WERI-Rb-1 (cell line): ENCODE data around the gene LRIG1.

Source experiments
- DNase-seq: peaks from one replicate; pipeline ENCODE4 v3.0.0-alpha.2; 2020
- H3K27ac ChIP-seq: fragments of 250-450 bp; sonication (Bioruptor Pico); 2 replicates; pipeline ENCODE4 v1.5.1; 2020; ENCODE audit warnings: mild to moderate bottlenecking, moderate library complexity
- H3K27me3 ChIP-seq: fragments of 250-450 bp; sonication (Bioruptor Pico); 2 replicates; pipeline ENCODE4 v1.5.1; 2021; ENCODE audit warnings: mild to moderate bottlenecking, low read depth, moderate library complexity; ENCODE audit not compliant: insufficient read depth, severe bottlenecking
- H3K36me3 ChIP-seq: fragments of 250-450 bp; sonication (Bioruptor Pico); 2 replicates; pipeline ENCODE4 v1.5.1; 2020; ENCODE audit warnings: mild to moderate bottlenecking, moderate library complexity
- H3K4me3 ChIP-seq: 2 replicates; pipeline ENCODE4 v1.5.1; 2011; ENCODE audit warnings: low read depth, mild to moderate bottlenecking, control low read depth, low read length
- H3K9me3 ChIP-seq: fragments of 250-450 bp; sonication (Bioruptor Pico); 2 replicates; pipeline ENCODE4 v1.5.1; 2021; ENCODE audit warnings: mild to moderate bottlenecking, moderate library complexity; ENCODE audit not compliant: severe bottlenecking
- CTCF ChIP-seq: IDR thresholded peaks from 2 replicates; pipeline ENCODE4 v1.5.1; 2011; ENCODE audit warnings: low read depth, mild to moderate bottlenecking, control low read depth, inconsistent platforms, low read length

The LRIG1 gene

GRCh38 chr3:66494959-66495667 is 5.7 kb downstream of the LRIG1 start:
- H3K27me3 ChIP-seq = no peaks in the 10 kb centered on the region
- 0 out of 2 replicates have a peak, but pooled peaks cover under 1% of the 10 kb centered on the region for H3K36me3 ChIP-seq
- H3K4me3 ChIP-seq = no peak overlapping the region
- H3K9me3 ChIP-seq = no peaks in the 10 kb centered on the region
- DNase-seq = no peak
- no peak overlapping the region for H3K27ac ChIP-seq
- TF ChIP-seq CTCF = no peak

GRCh38 chr3:66493458-66494099 is 7.2 kb downstream of the LRIG1 start:
- no peaks in the 10 kb centered on the region for H3K9me3 ChIP-seq
- no peaks in the 10 kb centered on the region for H3K36me3 ChIP-seq
- no peak for TF ChIP-seq CTCF
- H3K4me3 ChIP-seq = no peak overlapping the region
- H3K27me3 ChIP-seq = no peaks in the 10 kb centered on the region
- no peak for DNase-seq
- H3K27ac ChIP-seq = no peak overlapping the region

- no peak overlapping the region for H3K4me3 ChIP-seq
- DNase-seq = no peak
- H3K27ac ChIP-seq = no peak overlapping the region
- H3K9me3 ChIP-seq = no peaks in the 10 kb centered on the region
- no peak for TF ChIP-seq CTCF
- no peaks in the 10 kb centered on the region for H3K36me3 ChIP-seq
- H3K27me3 ChIP-seq = no peaks in the 10 kb centered on the region
Measured at GRCh38 chr3:66492672-66493071, 8.2 kb downstream of the LRIG1 start.

- no peak for TF ChIP-seq CTCF
- Histone ChIP-seq H3K27me3 (no peaks in the 10 kb centered on the region), H3K27ac (no peak overlapping the region), H3K36me3 (no peaks in the 10 kb centered on the region), H3K4me3 (no peak overlapping the region), H3K9me3 (no peaks in the 10 kb centered on the region)
- DNase-seq = no peak
Measured at GRCh38 chr3:66492071-66492470, 8.8 kb downstream of the LRIG1 start.

- no peaks in the 10 kb centered on the region for H3K9me3 ChIP-seq
- H3K27me3 ChIP-seq = no peaks in the 10 kb centered on the region
- H3K36me3 ChIP-seq = no peaks in the 10 kb centered on the region
- no peak overlapping the region for H3K27ac ChIP-seq
- TF ChIP-seq CTCF = no peak
- no peak overlapping the region for H3K4me3 ChIP-seq
- DNase-seq = no peak
Measured at GRCh38 chr3:66490984-66491383, 9.8 kb downstream of the LRIG1 start.
